Transverse colon (tissue), 3 donors: Measurements from ENCODE around the gene BPHL.

Experiments used
- POLR2A ChIP-seq: fragments of 450-650 bp; IDR thresholded peaks from one replicate; pipeline ENCODE4 v1.6.1; 2016; ENCODE audit warnings: antibody characterized with exemption, mild to moderate bottlenecking, moderate library complexity
- TF ChIP-seq, protein P1 (sequence below), 5 experiments: fragments of 200-600 bp in 3 of 5; fragments of 450-650 bp in 2 of 5; sonication (generic) in 3 of 5; IDR thresholded peaks; 1 replicate in 2 of 5; 2 replicates in 3 of 5; pipeline ENCODE4 v1.5.1; 2016 to 2017; ENCODE audit warnings: antibody characterized with exemption in 5 of 5, inconsistent platforms in 3 of 5, mild to moderate bottlenecking in 2 of 5, moderate library complexity in 1 of 5

DNA sequence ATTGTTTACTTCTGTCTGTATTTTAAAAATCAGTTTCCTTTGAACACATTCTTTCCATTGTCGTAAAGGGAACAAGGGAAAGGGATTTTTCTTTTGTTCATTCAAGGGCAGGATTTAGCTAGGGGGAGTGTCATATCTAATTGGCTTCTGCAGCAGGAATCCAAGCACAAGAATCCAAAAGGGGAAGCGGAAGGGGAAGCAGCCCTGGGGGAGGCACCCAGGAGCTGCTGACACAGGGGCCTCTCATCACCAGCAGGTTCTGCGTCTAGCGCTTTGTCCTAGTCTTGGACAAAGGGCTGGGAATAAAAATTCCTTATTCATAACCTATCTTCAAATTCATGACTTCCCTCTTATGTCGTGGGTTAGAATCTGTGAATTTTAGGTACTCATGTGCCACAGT lies 36.6 kb upstream of the BPHL start:
- TF ChIP-seq, protein P1, sequence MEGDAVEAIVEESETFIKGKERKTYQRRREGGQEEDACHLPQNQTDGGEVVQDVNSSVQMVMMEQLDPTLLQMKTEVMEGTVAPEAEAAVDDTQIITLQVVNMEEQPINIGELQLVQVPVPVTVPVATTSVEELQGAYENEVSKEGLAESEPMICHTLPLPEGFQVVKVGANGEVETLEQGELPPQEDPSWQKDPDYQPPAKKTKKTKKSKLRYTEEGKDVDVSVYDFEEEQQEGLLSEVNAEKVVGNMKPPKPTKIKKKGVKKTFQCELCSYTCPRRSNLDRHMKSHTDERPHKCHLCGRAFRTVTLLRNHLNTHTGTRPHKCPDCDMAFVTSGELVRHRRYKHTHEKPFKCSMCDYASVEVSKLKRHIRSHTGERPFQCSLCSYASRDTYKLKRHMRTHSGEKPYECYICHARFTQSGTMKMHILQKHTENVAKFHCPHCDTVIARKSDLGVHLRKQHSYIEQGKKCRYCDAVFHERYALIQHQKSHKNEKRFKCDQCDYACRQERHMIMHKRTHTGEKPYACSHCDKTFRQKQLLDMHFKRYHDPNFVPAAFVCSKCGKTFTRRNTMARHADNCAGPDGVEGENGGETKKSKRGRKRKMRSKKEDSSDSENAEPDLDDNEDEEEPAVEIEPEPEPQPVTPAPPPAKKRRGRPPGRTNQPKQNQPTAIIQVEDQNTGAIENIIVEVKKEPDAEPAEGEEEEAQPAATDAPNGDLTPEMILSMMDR (IDR thresholded peaks at IDR 0.05), result no peak
- no peak for TF ChIP-seq POLR2A
